Glutamatergic neuron (in vitro differentiated cells): ENCODE results near the gene TOX2. TPM values are rescaled to one million over a fixed set of nuclear protein-coding genes. Genes with fewer than 3 reads are reported as not detected.

ENCODE experiments used
- DNase-seq: peaks from one replicate; pipeline ENCODE4 v3.0.0; 2022
- H3K27ac Mint-ChIP-seq: one replicate; pipeline ENCODE4 v1.8.0; 2020; ENCODE audit warnings: mild to moderate bottlenecking, mixed read lengths, inconsistent platforms; ENCODE audit not compliant: unreplicated experiment
- H3K27me3 Mint-ChIP-seq: one replicate; pipeline ENCODE4 v1.8.0; 2020; ENCODE audit warnings: mild to moderate bottlenecking, moderate library complexity, mixed read lengths, inconsistent platforms; ENCODE audit not compliant: unreplicated experiment
- H3K36me3 Mint-ChIP-seq: one replicate; pipeline ENCODE4 v1.8.0; 2020; ENCODE audit warnings: mild to moderate bottlenecking, mixed read lengths, inconsistent platforms; ENCODE audit not compliant: unreplicated experiment
- H3K4me1 Mint-ChIP-seq: one replicate; pipeline ENCODE4 v1.8.0; 2020; ENCODE audit warnings: mild to moderate bottlenecking, low read depth, mixed read lengths, inconsistent platforms; ENCODE audit not compliant: unreplicated experiment
- H3K4me3 Mint-ChIP-seq: one replicate; pipeline ENCODE4 v1.8.0; 2020; ENCODE audit warnings: mild to moderate bottlenecking, mixed read lengths, inconsistent platforms; ENCODE audit not compliant: unreplicated experiment
- H3K9me3 Mint-ChIP-seq: one replicate; pipeline ENCODE4 v1.8.0; 2020; ENCODE audit warnings: mild to moderate bottlenecking, moderate library complexity, mixed read lengths, inconsistent platforms; ENCODE audit not compliant: unreplicated experiment
- total RNA-seq: library from RNA; stranded (reverse); fragmentation: NEBNext Ultra II Directional; extraction: Animal tissue kit (Norgen Biotek cat#: 25700); gene quantifications from one replicate; pipeline ENCODE4 v1.2.1, GENCODE V29; 2021; ENCODE audit not compliant: unreplicated experiment
- TF ChIP-seq, protein P1 (sequence below): fragments of 200-600 bp; sonication (generic); IDR thresholded peaks from one replicate; pipeline ENCODE4 v1.5.0; 2021; ENCODE audit not compliant: partially characterized antibody, unreplicated experiment

Gene TOX2
- total RNA-seq, 1 donor from 2014 or later = 11.0 TPM

DNA sequence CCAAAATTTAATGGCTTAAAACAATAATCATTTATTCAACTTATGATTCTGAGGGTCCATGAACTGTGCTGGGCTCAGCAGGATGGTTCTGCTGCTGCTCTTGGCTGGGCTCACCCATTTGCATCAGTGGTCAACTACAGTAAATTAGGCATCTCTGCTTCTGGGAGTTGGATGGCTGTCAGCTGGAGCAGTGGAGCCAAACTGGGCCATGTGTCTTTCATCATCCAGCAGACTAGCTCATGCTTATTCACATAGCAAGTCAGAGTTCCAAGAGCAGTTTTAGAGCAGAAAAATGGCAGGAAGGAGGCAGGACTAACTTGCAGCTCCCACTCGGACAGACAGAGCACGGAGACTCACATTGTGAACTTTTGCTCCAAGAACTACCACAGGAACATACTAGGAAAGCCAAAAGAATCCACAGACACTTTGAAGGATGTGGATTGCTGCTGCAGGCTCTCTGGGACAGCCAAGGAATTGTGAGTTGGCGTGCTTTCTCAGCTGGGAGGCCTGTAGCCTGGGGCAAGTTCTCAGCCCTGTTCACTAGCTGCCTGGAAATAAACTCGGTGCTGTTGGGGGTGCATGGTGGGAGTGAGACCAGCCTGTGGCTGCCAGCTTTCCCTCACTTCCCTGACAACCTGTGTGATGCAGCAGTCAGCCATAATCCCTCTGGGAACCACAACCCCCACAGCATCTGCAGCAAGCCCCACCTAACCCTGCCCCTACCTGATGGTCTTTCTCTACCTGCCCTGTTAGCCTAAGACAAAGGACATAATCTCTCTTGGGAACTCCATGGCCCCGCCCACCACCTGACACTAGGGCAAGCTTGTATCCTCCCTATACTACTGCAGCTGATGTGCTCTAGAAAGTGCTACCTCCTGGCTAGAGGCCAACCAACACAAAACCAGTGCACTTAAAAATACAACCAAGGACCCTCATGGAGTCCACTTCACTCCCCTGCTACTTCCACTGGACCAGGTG is 143.3 kb downstream of the TOX2 start:
- Mint-ChIP-seq H3K27me3 (peaks cover 3% of the 10 kb centered on the region), H3K36me3 (peaks cover 17% of the 10 kb centered on the region), H3K4me3 (no peak overlapping the region), H3K27ac (no peak overlapping the region), H3K9me3 (no peaks in the 10 kb centered on the region), H3K4me1 (no peaks in the 10 kb centered on the region)
- DNase-seq = no peak
- TF ChIP-seq, protein P1, sequence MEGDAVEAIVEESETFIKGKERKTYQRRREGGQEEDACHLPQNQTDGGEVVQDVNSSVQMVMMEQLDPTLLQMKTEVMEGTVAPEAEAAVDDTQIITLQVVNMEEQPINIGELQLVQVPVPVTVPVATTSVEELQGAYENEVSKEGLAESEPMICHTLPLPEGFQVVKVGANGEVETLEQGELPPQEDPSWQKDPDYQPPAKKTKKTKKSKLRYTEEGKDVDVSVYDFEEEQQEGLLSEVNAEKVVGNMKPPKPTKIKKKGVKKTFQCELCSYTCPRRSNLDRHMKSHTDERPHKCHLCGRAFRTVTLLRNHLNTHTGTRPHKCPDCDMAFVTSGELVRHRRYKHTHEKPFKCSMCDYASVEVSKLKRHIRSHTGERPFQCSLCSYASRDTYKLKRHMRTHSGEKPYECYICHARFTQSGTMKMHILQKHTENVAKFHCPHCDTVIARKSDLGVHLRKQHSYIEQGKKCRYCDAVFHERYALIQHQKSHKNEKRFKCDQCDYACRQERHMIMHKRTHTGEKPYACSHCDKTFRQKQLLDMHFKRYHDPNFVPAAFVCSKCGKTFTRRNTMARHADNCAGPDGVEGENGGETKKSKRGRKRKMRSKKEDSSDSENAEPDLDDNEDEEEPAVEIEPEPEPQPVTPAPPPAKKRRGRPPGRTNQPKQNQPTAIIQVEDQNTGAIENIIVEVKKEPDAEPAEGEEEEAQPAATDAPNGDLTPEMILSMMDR = no peak

GRCh38 chr20:44064501-44065400 is 150.1 kb downstream of the TOX2 start:
- no peak for DNase-seq
- H3K27ac Mint-ChIP-seq = no peak overlapping the region
- H3K9me3 Mint-ChIP-seq = no peaks in the 10 kb centered on the region

DNA sequence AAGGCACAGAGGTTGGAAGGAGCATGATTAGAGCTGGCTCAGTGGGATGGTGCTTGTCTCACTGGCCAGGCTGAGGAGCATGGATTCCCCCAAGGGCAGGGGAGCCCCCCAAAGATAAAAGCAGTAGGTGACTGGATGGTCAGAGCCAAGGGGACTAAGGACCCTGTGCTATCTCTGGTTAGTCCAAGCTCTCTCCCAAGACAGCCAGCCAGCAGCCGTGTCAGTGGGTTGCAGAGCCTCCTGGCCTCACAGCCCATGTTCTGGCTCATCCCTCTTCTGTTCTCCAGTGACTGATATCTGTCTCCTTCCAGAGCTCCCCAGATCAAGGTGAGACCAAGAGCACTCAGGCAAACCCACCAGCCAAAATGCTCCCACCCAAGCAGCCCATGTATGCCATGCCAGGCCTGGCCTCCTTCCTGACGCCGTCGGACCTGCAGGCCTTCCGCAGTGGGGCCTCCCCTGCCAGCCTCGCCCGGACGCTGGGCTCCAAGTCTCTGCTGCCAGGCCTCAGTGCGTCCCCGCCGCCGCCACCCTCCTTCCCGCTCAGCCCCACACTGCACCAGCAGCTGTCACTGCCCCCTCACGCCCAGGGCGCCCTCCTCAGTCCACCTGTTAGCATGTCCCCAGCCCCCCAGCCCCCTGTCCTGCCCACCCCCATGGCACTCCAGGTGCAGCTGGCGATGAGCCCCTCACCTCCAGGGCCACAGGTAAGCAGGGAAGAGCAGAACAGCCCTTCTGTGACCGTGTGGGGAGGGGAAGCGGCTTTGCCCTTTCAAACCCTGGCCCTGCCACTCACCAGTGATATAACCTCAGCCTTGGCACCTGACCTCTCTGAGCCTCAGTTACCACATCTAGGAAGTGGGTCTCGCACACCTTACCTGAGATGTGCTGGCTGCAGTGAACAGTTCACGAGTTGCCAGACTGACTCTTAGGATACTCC is 151.0 kb downstream of the TOX2 start:
- no peak overlapping the region for H3K4me3 Mint-ChIP-seq
- no peaks in the 10 kb centered on the region for H3K9me3 Mint-ChIP-seq
- TF ChIP-seq, protein P1 = no peak
- H3K27ac Mint-ChIP-seq = no peak overlapping the region
- peaks cover 3% of the 10 kb centered on the region for H3K27me3 Mint-ChIP-seq
- no peaks in the 10 kb centered on the region for H3K4me1 Mint-ChIP-seq
- peaks cover 4% of the 10 kb centered on the region for H3K36me3 Mint-ChIP-seq
- DNase-seq = no peak

More at GRCh38 chr20:44064501-44065400, 150.1 kb downstream of the TOX2 start:
- TF ChIP-seq, protein P1 = no peak
- H3K27me3 Mint-ChIP-seq = peaks cover 3% of the 10 kb centered on the region
- H3K4me1 Mint-ChIP-seq = no peaks in the 10 kb centered on the region
- peaks cover 6% of the 10 kb centered on the region for H3K36me3 Mint-ChIP-seq
- H3K4me3 Mint-ChIP-seq = no peak overlapping the region

- Mint-ChIP-seq H3K27ac (no peak overlapping the region), H3K4me3 (no peak overlapping the region), H3K9me3 (no peaks in the 10 kb centered on the region), H3K4me1 (no peaks in the 10 kb centered on the region), H3K27me3 (peaks cover 4% of the 10 kb centered on the region), H3K36me3 (no peaks in the 10 kb centered on the region)
- TF ChIP-seq, protein P1 = no peak
- DNase-seq = no peak
Observed at GRCh38 chr20:44066645-44067606, 152.3 kb downstream of the TOX2 start.
